GM21723 (cell line): ENCODE measurements around the gene PARP9.
A peak's percentile ranks its signal among the peaks of the same experiment; 100 is the strongest.

Experiments used
- ATAC-seq: cut with Tn5 transposase; IDR thresholded peaks from one replicate; pipeline ENCODE4 v1.9.1; 2021; ENCODE audit warnings: mild to moderate bottlenecking, moderate library complexity; ENCODE audit not compliant: unreplicated experiment

PARP9 gene

DNA sequence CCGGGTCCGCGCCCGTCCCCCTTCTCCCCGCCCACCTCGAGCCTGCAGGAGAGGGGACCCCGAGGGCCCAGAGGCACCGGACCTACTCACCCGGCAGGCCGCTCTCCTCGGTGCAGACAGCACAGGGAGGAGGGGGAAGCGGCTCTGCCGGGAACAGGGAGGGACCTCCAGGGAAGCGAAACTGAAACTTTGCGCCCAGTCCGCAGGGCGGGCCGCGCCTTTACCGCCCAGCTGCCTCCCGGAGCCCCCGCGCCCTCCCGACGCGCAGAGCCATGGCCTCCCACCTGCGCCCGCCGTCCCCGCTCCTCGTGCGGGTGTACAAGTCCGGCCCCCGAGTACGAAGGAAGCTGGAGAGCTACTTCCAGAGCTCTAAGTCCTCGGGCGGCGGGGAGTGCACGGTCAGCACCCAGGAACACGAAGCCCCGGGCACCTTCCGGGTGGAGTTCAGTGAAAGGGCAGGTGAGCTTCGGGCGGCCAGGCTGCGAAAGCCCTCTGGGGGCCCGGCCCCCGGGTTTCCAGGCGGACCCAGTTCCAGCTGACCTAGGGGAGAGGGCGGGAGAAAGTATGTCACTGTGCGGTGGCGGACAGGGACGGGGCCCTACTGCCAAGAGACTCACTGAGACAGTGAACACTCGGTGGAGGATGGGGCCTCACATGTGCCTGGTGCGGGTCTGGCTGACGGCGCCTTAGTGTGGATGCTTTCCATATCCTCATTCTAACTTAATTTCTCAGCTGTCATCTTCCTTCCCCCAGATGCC, at the start of gene PARP9, which contains the start of gene DTX3L:
PARP9 (minus strand) TSS at position 146 of the 758 bp plus-strand sequence. CDS start 4,680 bp downstream, outside the sequence.
DTX3L (plus strand) TSS at position 184 of the 758 bp plus-strand sequence; CDS start at position 273, 89 bp downstream.
- ATAC-seq = peak; percentile 74

DNA sequence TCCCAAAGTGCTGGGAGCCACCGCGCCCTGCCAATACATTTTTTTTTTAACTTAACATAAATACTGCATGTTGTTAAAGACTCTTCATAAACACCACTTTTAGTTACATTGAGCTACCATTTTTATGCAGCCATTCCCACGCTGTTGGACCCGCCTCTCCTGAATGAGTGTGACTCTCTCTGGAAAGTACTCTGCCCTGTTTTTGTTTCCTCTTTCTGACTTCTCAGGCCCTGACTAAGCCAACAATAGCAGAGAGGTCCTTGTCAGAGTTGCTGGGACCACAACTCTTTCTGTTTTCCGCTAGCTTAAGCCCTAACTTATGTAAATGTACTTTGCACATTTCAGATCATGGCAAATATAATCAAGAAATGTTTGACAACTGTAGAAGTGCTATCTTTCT, 48.6 kb upstream of the PARP9 start:
- no peak for ATAC-seq

DNA sequence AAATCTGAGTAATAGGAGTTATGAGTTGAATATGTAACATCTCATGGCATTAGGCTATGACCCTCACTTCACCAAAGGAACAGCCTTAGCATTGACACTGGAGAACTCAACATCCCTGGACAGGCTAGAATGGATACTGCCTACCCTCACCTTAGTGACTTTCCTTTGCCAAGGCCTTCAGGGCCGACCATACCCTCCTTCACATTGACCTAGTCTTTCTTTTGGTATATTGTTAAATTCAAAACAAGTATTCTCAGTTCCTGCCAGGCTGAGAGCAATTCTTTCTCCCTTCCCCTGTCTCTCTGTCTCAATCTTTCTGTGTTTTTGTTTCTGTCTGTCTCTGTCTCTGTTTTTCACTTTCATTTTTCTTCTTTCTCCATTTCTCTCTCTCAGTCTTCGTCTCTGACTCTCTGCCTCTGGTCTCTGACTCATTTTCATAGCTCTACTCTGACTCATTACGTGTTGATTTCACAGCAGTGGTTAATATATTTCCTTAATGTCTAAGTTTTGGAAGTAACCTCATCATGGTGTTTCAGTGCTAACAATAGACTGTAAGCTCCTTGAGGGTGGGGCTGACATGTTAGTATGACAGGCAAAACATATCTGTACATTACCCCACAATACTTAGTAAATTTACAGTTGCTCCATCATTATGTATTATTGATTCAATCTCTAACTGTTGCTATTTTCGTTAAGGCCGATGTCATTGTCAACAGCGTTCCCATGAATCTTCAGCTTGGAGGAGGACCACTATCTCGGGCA, 45.9 kb upstream of the PARP9 start:
- ATAC-seq = peak; percentile 96

GRCh38 chr3:122608916-122609315, 44.8 kb upstream of the PARP9 start:
- no peak for ATAC-seq

DNA sequence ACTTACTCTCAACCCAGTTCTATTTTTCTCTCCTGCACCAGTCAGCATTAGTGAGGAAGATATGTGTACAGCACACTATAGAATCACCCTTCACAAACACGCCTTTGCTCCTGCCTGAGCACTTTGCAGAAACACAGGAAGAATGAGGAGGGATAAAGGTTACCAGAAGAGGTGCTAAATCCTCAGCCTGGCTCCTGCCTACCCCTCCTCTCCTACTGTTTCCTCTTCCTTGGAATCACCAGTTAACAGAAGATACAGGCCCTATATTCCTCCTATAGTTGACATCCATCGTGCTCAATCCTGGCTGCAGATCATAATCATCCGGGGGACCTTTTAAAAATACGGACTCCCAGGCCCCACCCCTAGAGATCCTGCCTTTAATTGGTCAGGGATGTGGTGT, 42.2 kb upstream of the PARP9 start:
- no peak for ATAC-seq

DNA sequence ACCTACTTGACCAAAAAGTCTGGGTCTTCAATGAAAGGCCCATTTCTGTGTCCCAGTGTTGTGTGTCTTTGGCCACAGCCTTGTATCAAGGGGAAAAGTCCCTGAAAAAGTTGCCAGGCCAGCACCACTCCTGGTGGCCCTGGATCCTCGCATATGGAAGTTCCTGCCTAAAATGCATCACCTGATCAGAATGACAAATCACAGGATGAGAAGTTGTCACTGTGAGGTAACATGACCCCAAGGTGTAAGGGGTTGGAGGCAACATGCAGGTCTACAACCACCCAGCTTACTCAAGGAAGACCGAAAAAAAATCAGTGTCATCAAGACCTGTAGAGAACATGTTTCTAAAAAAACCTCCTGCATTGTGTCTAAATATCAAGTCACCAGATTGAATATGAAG, 39.0 kb upstream of the PARP9 start:
- no peak for ATAC-seq

DNA sequence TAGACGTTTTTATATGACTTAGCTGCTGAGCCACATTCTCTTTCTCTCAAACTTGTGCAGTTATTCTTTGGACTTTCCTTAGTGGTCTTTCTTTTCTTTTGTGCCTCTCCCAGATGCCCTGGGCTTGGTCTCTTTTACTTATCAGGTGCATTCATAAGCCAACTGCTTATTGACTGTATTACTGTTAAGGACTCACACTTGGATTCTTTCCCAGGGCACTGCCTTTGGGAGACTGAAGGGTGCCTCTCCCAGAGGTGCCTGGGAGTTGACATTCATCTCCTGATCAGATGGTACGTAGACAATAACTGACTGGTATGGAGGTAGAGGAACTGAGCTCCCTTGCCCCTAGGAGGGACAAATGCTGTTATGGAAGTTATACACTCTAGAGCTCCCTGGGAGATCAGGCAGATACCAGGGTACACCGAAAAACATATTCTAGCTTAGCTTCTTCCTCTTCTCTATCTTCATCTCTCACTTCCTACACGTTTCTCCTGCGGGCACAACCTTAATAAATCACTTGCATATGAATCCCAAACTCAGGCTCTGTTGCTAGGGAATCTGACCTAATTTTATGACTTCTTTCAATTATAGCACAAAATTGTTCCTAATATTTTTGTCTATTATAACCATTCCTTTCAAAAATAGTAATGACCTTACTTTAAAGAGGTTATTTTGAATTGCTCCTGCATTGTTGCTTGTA, 38.1 kb upstream of the PARP9 start:
- ATAC-seq = no peak

DNA sequence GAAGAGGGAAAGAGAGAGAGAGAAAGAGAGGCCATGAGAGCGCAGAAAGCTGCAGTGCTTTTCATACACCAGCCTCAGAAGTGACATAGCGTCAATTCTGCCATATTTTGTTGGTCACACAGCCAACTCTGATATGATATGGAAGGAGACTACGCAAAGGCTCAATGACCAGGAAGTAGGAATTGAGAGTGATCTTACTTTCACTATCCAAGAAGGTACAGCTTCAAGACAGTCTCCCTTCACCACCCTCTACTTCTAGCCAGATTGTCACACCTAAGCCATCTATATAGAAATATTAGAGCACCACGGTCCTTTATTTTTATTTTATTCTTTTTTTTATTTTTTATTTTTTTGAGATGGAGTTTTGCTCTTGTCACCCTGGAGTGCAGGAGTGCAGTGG, 34.5 kb upstream of the PARP9 start:
- ATAC-seq = no peak

DNA sequence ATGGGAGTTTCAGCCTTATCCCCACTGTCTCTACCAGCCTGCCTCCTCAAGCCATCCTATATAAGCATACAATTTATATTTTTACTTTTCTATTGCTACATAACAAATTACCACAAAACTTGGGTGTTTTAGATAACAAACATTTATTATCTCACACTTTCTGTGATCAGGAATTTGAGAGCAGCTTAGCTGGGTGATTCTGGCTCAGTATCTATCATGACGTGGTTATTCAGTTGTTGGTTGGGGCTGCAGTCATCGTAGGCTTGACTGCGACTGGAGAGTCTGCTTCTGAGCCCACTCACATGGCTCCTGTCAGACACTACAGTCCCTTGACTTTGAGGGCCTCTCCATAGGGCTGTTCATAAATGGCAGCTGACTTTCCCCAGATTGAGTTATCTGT, 34.1 kb upstream of the PARP9 start:
- ATAC-seq = no peak

GRCh38 chr3:122594025-122594424, 29.9 kb upstream of the PARP9 start:
- no peak for ATAC-seq

DNA sequence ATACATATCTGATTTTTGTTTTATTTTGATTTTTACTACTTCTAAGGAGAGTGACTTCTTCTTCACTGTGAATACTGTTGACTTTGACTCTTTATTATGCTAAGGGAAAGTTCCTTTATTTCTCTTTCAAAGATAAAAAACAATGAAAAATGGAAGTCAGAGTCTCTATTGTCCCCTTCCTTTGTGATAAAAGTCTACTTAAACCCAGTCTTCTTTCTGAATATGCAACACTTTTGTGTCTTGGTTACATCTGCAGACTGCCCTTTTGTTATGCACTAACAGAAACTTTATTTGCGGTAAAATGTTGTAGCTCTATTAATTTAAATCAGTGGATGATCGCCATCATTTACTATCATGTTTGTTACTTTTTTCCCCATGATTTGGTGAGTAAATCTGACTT, 26.5 kb upstream of the PARP9 start:
- no peak for ATAC-seq

- no peak for ATAC-seq
These were observed 25.2 kb upstream of the PARP9 start for GRCh38 chr3:122589297-122589696.

GRCh38 chr3:122587572-122587971, 23.5 kb upstream of the PARP9 start:
- ATAC-seq = no peak

GRCh38 chr3:122586773-122587485, 22.8 kb upstream of the PARP9 start:
- no peak for ATAC-seq

DNA sequence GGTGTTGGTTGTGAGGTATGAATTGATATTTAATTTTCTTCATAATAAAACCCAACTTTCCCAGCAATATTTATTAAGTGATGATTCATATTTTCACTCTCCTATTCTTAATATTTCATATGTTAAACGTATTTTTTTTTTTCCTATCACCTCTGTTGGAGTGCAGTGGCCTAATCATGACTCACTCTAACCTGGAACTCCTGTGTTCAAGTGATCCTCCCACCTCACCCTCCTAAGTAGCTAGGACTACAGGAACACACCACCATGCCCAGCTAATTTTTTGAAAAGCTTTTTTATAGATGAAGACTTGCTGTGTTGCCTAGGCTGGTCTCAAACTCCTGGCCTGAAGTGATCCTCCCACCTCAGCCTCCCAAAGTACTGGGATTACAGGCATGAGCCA, 22.0 kb upstream of the PARP9 start:
- ATAC-seq = no peak

- ATAC-seq = no peak
These were observed 18.3 kb upstream of the PARP9 start for GRCh38 chr3:122582390-122582789.

GRCh38 chr3:122581622-122582021, 17.5 kb upstream of the PARP9 start:
- ATAC-seq = no peak

- no peak for ATAC-seq
These were observed 16.4 kb upstream of the PARP9 start for GRCh38 chr3:122580470-122580869.

DNA sequence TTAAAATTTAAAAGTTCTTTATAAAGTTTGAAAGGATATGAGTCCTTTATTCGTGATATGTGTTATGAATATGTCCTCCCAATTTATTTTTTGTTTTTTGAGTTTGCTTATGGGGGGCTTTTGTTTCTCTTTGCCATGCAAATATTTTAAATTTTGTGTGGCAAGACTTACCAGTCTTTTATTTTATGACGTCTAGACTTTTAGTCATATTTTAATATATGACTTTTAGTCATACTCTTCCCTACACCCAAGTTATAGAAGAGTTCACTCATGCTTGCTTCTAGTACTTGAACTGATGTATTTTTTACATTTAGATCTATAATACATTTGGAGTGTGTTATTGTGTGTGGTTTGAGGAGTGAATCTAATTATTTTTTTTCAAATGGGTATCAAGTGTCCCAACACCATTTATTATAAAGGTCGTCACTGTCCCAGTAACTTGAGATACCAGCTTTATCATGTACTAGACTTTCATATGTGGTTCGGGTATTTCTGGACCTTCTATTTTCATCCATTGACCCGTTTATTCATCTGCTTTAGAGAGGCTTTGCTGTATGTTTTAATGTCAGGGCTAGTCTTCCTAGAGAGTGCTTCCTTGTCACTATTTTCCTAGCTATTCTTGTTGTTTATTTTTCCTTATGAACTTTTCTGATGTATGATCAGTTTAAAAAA, 14.1 kb upstream of the PARP9 start:
- no peak for ATAC-seq

- peak; percentile 14 for ATAC-seq
These were observed 13.4 kb upstream of the PARP9 start, which contains the start of gene PARP15 for GRCh38 chr3:122577409-122578031. Gene PARP15, plus strand, starts transcription at chr3:122577650. Its CDS starts 18 bp downstream, at chr3:122577668.
